C4-2B (cell line): ENCODE measurements around the gene PRIMA1.

ENCODE experiments used
- ZFX ChIP-seq: fragments of 450-650 bp; IDR thresholded peaks from 2 replicates; pipeline ENCODE4 v1.6.1; 2017
- TF ChIP-seq, protein P1 (sequence below): fragments of 450-650 bp; conservative IDR thresholded peaks from 2 replicates; pipeline ENCODE4 v1.5.1; 2017; ENCODE audit warnings: mild to moderate bottlenecking

DNA sequence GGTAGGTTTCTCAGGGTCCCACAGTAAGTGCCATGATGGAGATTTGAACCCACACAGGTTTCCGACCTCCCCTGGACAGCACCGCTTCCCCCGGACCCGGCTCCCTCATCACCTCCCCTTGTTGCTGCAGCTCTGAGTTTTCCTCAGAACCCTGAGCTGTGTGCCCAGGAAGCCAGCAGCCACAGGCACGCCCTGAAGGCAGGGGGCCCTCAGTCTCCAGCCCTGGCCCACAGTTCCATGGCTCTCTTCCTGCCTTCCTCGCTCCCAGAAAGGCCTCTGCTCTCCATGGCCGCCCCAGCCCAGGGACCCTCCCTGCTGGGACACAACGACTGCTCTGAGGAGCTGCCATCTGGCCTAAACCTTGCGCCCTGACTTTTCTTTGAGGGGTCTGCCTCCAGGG is 35.8 kb upstream of the PRIMA1 start:
- TF ChIP-seq, protein P1, sequence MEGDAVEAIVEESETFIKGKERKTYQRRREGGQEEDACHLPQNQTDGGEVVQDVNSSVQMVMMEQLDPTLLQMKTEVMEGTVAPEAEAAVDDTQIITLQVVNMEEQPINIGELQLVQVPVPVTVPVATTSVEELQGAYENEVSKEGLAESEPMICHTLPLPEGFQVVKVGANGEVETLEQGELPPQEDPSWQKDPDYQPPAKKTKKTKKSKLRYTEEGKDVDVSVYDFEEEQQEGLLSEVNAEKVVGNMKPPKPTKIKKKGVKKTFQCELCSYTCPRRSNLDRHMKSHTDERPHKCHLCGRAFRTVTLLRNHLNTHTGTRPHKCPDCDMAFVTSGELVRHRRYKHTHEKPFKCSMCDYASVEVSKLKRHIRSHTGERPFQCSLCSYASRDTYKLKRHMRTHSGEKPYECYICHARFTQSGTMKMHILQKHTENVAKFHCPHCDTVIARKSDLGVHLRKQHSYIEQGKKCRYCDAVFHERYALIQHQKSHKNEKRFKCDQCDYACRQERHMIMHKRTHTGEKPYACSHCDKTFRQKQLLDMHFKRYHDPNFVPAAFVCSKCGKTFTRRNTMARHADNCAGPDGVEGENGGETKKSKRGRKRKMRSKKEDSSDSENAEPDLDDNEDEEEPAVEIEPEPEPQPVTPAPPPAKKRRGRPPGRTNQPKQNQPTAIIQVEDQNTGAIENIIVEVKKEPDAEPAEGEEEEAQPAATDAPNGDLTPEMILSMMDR, result no peak
- TF ChIP-seq ZFX, result no peak
